GM19193 (cell line): ENCODE results near the gene RHNO1.

Experiments
- POLR2A ChIP-seq: IDR thresholded peaks from 4 replicates; pipeline ENCODE4 v1.6.1; 2011; ENCODE audit not compliant: insufficient read depth, insufficient read length; ENCODE audit errors: extremely low read depth

Gene RHNO1, protein sequence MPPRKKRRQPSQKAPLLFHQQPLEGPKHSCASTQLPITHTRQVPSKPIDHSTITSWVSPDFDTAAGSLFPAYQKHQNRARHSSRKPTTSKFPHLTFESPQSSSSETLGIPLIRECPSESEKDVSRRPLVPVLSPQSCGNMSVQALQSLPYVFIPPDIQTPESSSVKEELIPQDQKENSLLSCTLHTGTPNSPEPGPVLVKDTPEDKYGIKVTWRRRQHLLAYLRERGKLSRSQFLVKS

DNA sequence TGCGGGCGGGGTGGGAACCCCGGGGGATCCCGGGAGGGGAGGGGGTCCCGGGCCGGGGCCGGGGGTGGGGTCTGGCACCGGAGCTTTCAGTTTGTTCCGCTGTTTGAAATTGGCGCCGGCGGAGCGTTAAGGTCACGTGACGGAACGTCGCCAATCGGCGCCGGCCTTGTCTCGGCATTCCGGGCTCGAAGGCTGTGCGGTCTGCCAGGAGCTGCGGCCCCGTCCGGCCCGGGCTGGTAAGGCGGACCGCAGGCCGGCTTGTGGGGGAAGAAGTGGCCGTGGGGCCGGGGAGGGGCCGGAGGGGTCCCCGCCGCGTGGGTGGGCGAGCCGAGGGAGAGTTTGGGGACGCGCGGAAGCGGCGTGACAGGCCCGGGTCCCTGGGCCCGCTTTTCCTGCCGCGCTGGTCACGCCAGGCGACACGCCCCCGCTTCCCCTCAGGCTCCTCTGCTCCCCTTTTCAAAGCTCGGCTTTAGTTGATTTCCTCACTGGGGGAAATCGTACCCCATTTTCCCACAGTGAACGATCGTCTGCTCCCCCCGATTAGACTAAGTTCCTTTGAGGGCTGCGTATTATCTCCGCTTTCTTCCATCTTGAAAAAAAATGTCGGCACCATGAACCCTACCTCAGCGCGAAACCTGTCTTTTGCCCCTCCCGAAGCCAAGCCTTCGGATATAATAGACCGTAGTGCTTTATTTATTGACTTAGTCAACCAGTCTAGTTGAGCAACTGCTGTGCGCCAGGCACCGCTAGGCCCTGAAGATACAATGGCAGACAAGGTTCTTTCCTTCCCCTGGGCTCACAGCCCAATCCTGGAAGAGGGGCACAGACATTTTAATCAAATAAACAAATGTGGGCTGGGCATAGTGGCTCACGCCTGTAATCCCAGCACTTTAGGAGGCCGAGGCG lies at the start of gene RHNO1, which contains the start of gene FOXM1:
Gene RHNO1, plus strand, starts transcription at position 177 of the 906 bp plus-strand sequence. CDS start 8,144 bp downstream, outside the sequence.
Gene FOXM1, minus strand, starts transcription at position 128 of the 906 bp plus-strand sequence. CDS start 2,696 bp downstream, outside the sequence.
- TF ChIP-seq POLR2A = peak; percentile 84

DNA sequence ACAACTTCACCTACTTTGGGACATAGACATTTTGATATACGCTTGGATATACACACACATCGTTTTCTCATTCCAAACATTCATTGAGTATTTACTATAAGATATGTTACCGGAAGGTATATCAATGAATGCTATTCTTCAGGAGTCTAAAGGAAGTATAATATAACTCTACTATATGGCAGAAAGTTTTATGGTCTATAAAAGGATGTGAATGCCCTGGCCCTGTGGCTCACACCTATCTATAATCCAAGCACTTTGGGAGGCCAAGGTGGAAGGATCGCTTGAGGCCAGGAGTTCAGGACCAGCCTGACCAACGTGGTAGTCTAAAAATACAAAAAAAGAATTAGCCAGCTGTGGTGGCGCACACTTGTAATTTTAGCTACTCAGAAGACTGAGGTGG lies 47.7 kb upstream of the RHNO1 start:
- TF ChIP-seq POLR2A = no peak

- TF ChIP-seq POLR2A = no peak
Measured at GRCh38 chr12:2832550-2833127, 44.4 kb upstream of the RHNO1 start.

DNA sequence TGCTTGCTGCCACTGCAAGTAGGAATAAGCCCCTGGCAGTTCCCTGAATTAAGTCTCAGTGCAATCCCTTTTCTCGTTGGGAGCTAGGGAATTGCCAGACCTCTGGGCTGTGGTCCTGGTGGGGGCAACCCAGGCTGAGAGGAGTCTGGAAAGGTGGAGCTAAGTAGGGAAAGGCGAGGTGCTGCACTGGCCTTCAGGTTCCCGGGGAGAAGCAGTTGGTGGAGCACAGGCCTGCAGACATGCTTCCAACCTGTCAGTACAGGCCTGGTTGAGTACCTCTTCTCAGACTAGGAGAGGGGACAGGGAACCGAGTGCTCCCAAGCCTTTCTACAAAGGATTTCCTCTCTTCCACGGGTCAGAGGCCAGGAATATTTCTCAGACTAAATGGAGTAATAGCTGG lies 43.7 kb upstream of the RHNO1 start:
- no peak for TF ChIP-seq POLR2A

DNA sequence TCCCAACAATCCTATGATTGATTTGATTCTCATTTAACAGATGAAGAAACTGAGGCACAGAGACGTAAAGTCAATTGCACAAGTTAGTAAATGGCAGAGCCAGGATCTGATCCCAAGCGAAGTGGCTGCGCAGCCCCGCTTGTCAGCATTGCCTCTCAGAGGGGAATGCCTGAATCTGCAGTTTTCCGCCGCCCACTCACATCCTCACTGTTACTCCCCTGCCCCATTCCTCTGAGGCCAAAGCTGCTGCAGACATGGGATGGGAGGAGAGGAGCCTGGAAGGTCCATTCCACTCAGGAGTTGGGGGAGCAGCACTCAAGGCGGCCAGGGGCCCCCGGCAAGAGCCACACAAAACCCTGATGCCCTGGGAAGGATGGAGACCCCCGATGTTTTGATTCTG lies 43.2 kb upstream of the RHNO1 start:
- no peak for TF ChIP-seq POLR2A

DNA sequence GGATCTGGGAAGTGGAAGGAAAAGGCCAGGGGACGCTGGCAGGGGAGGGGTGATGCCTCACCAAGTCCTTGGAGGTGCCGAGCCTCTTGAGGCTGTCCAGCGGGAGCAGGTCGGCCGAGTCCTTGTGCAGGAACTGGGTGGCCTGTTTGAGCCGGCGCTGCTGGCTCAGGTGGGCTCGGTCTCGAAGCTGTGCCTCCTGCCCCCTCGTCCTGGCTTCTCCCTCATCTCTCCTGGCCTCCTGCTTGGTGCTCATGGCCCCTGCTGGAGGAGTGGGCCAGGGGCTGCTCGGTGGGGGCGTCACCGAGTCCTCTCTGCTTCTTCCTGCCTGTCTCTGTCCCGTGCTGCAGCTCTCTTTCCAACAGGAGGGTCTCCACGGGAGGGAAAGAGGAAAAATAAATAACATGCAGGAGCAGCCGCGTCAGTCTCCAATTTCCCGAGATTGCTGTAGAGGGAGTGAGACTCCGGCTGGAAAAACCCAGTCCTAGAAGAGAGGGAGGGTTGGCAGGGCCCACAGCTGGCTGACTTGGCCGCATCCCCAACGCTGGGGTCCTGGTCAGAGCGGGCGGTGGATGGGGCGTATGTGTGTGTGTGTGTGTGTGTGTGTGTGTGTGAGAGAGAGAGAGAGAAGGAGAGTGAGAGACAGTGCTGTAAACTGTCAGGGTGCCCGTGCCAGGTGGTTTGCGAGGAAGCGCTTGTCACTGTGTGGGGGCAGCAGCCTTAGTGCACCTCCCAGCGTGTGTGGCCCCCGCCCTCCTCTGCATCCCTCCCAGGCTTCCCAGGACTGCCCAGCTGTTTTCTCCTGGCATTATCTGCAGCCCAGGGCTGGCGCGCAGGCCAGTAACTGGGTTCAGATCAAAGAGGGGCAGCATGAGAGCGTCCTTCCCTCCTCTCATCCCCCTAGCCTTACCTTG lies 42.2 kb upstream of the RHNO1 start, which contains the start of gene NRIP2:
Gene NRIP2, minus strand, starts transcription at position 455 of the 911 bp plus-strand sequence. Its CDS starts 52 bp downstream, at position 403.
- TF ChIP-seq POLR2A = no peak

- TF ChIP-seq POLR2A = no peak
Measured at GRCh38 chr12:2835691-2836403, 41.2 kb upstream of the RHNO1 start.

- TF ChIP-seq POLR2A = no peak
Measured at GRCh38 chr12:2836574-2836973, 40.4 kb upstream of the RHNO1 start.

DNA sequence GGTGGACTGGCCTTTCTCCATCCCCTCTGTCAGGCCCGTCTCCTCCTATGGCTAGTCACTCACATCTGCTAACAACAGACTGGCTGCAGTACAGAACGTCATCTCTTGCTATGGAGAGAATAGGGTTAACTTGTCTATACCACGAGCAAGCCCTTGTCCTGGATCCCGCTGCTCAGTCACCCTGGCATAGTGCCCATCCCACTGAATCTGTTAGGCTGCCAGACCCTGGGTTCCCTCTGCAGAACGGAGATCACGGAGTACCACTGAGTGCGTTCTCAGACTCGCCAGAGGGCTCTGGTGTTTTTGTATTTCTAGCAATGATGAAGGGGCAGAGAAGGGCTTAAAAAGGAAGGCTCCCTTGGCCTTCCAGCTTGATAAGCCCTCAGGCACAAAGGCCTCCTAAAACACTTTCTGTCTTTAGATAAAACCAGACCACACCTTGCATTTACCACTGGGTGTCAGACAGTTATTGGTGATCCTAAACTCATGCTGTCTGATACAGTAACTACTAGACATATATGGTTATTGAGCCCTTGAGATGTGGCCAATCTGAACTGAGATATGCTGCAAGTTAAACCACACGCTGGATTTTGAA lies 35.9 kb upstream of the RHNO1 start:
- TF ChIP-seq POLR2A = no peak

DNA sequence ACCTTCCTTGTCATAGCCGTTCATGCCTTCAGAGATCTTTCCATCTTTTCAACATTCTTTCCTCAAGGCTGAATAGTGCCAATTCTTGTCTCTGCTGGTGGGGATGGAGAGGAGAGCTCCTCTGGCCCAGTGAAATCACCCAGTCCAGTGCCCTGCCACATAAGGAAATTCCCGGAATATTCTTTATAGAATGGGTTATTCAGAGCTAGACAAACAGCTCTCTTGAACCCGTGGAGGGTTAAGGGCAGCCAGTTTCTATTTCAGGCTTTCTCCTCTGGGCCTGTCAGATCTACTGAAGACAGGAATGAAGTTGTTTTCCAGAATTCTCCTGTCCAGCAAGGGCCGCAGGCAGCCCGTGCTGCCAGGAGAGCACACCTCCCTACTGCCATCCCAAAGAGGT lies 34.1 kb upstream of the RHNO1 start:
- TF ChIP-seq POLR2A = no peak

DNA sequence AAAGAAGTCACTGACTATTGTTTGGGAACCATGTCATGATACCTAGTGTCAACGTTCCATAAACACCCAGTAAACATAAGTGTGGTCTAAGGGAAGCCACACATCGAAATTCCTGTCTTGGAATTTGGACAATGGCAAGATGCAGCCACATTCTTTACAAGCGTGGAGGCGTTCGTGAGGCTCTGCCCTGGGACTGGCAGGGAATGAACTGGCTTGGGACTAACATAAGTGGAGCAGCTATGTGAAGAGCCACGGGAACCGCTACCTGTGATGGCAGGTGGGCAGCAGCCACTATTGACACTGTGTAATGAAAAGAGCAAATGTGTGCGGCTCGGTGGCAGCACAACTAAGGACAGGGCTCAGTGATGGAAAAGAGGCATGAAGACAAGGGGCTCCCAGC lies 32.2 kb upstream of the RHNO1 start:
- no peak for TF ChIP-seq POLR2A

DNA sequence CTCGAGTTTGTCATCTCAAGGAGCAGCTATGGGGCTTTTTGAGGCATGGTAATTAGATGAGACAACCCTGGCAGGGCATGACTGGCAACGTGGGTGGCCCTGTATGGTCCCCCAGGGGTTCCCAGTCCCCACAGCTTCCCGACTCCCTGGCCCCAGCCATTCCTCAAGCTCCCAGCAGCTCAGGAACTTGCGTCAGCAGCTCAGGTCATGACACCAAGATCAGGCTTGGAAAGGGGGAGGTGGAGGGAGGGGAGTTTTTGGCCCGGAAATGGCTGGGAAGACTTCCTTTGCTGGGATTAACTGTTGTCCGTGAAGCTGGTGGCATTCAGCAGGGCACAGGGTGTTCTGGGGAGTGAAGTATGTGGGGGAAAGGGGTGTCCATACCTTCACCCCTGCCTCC lies 31.7 kb upstream of the RHNO1 start:
- no peak for TF ChIP-seq POLR2A

- TF ChIP-seq POLR2A = no peak
Measured at GRCh38 chr12:2851931-2852330, 25.1 kb upstream of the RHNO1 start.
